Adrenal gland (tissue), 12 donors: Measurements from ENCODE around the gene PLEKHA6. TPM values are rescaled to one million over a fixed set of nuclear protein-coding genes. Genes with fewer than 3 reads are reported as not detected.

Experiments used
- DNase-seq, 7 donors: peaks; one replicate each; pipeline ENCODE4 v3.0.0-alpha.2; 2019 to 2020
- H3K27ac ChIP-seq, 5 donors: fragments of 200-600 bp; sonication (generic) in 4 of 5; 1 replicate in 3 of 5; 2 replicates in 2 of 5; pipeline versions ENCODE4 v1.5.1 to v1.8.0; 2016 to 2020; ENCODE audit warnings: mild to moderate bottlenecking in 1 of 5
- H3K27me3 ChIP-seq: fragments of 200-600 bp; 2 replicates; pipeline ENCODE4 v1.8.0; 2021
- H3K36me3 ChIP-seq, 2 donors: fragments of 200-600 bp; replicated peaks in 1 of 2; 1 replicate in 1 of 2; 2 replicates in 1 of 2; pipeline versions ENCODE4 v1.5.1 to v1.8.0; 2018 to 2022
- H3K4me1 ChIP-seq, 2 donors: fragments of 200-600 bp; replicated peaks in 1 of 2; 1 replicate in 1 of 2; 2 replicates in 1 of 2; pipeline versions ENCODE4 v1.5.1 to v1.8.0; 2018 to 2021
- H3K4me3 ChIP-seq, 4 donors: fragments of 200-600 bp; sonication (generic) in 3 of 4; one replicate each; pipeline ENCODE4 v1.5.1; 2016 to 2018
- H3K9me3 ChIP-seq, 3 donors: fragments of 200-600 bp; sonication (generic) in 1 of 3; replicated peaks in 1 of 3; 1 replicate in 2 of 3; 2 replicates in 1 of 3; pipeline versions ENCODE4 v1.5.1 to v1.8.0; 2016 to 2021
- CTCF ChIP-seq, 6 experiments: fragments of 450-650 bp in 4 of 6; fragments of 200-600 bp in 2 of 6; sonication (generic) in 1 of 6; IDR thresholded peaks; 1 replicate in 5 of 6; 2 replicates in 1 of 6; pipeline versions ENCODE4 v1.5.1 to v1.8.0; 2016 to 2021; ENCODE audit warnings: antibody characterized with exemption in 6 of 6, mild to moderate bottlenecking in 2 of 6, moderate library complexity in 1 of 6
- POLR2A ChIP-seq, 2 donors: fragments of 450-650 bp; IDR thresholded peaks; one replicate each; pipeline ENCODE4 v1.6.1; 2017; ENCODE audit warnings: antibody characterized with exemption in 2 of 2, mild to moderate bottlenecking in 2 of 2, moderate library complexity in 1 of 2
- WGBS, 4 donors: extraction: QIAGEN DNeasy Blood & Tissue Kit in 2 of 4; methylation state at CpG; one replicate each; pipeline versions ENCODE4 v1.1.5 to v1.1.7; 2013 to 2017; 5-methylcytosine and 5-hydroxymethylcytosine counted together
- intact Hi-C, 2 donors: fragments of 100-400 bp; cut with DNase I; formaldehyde crosslinking; loops; one replicate each; pipeline versions ENCODE4 v1.14.1 to v1.15.0; 2022 to 2023
- polyA plus RNA-seq, 3 donors: library from polyadenylated mRNA; stranded (reverse); fragments of 200-250 nt in 2 of 3; fragments of 350-450 nt in 1 of 3; fragmentation: Illumina TruSeq in 1 of 3; extraction: RNeasy Lipid Tissue Mini Kit (QIAGEN cat#74804) in 1 of 3; gene quantifications; one replicate each; pipeline ENCODE4 v1.2.3, GENCODE V29; 2013 to 2014
- total RNA-seq, 9 donors: library from RNA; depleted of rRNA in 4 of 9; stranded (reverse); fragments of >200 nt in 4 of 9; fragments of 120-200 nt in 1 of 9; fragmentation: NEBNext Ultra II Directional in 1 of 9; extraction: Animal tissue kit (Norgen Biotek cat#: 25700) in 1 of 9; gene quantifications; one replicate each; pipeline versions ENCODE4 v1.1.0 to v1.2.4, GENCODE V29; 2013 to 2023
- donor health status: healthy with polysubstance abuse.
- donor health status: Bipolar disorder and iron deficiency.
- donor health status: DM: yes; HTN: yes; CAD: no.
- donor health status: DM: no; HTN: no; CAD: no.
- donor health status: DM: no; HTN: no; CAD: no.
- donor health status: DM: yes; HTN: yes; CAD: no.

The PLEKHA6 gene
- total and polyA plus RNA-seq, 12 donors, result 2.2 to 13.8 (median 5.1) TPM

- WGBS, 4 donors, result 92 to 98% (median 95%) methylated on average over 13 of the region's 13 CpGs
Measured at GRCh38 chr1:204228896-204229295, 130.8 kb downstream of the PLEKHA6 start.

GRCh38 chr1:204227996-204228785, 131.5 kb downstream of the PLEKHA6 start:
- no peak for DNase-seq

More at GRCh38 chr1:204228896-204229295, 130.8 kb downstream of the PLEKHA6 start:
- Histone ChIP-seq H3K4me3 (no peak overlapping the region), H3K27me3 (no peaks in the 10 kb centered on the region), H3K9me3 (no peaks in the 10 kb centered on the region), H3K4me1 (no peaks in the 10 kb centered on the region), H3K36me3 (peaks cover 0 to 2% of the 10 kb centered on the region in 2 donors), H3K27ac (no peak overlapping the region)
- intact Hi-C loops, result no loop called here
- no peak for TF ChIP-seq POLR2A (IDR thresholded peaks at IDR 0.05)
- TF ChIP-seq CTCF (IDR thresholded peaks at IDR 0.05), result no peak
- no peak for DNase-seq

GRCh38 chr1:204227351-204227750, 132.4 kb downstream of the PLEKHA6 start:
- H3K27ac ChIP-seq, result no peak overlapping the region
- H3K9me3 ChIP-seq, result no peaks in the 10 kb centered on the region
- no peak for DNase-seq
- no peaks in the 10 kb centered on the region for H3K27me3 ChIP-seq
- H3K4me1 ChIP-seq, result no peaks in the 10 kb centered on the region
- H3K36me3 ChIP-seq, result no peaks in the 10 kb centered on the region
- no peak for TF ChIP-seq POLR2A (IDR thresholded peaks at IDR 0.05)
- TF ChIP-seq CTCF (IDR thresholded peaks at IDR 0.05), result no peak
- WGBS, 4 donors, result 92 to 100% (median 94%) methylated on average over 2 of the region's 2 CpGs
- intact Hi-C loops, result no loop called here
- no peak overlapping the region for H3K4me3 ChIP-seq

More at GRCh38 chr1:204227996-204228785, 131.5 kb downstream of the PLEKHA6 start:
- no peak overlapping the region for H3K27ac ChIP-seq
- intact Hi-C loops, result no loop called here
- no peaks in the 10 kb centered on the region for H3K4me1 ChIP-seq
- H3K9me3 ChIP-seq, result no peaks in the 10 kb centered on the region
- WGBS, 4 donors, result 83 to 92% (median 89%) methylated on average over 9 to 20 of the region's 20 CpGs
- no peaks in the 10 kb centered on the region for H3K36me3 ChIP-seq
- no peaks in the 10 kb centered on the region for H3K27me3 ChIP-seq
- TF ChIP-seq POLR2A (IDR thresholded peaks at IDR 0.05), result no peak
- no peak for TF ChIP-seq CTCF (IDR thresholded peaks at IDR 0.05)
- no peak overlapping the region for H3K4me3 ChIP-seq

- TF ChIP-seq POLR2A (IDR thresholded peaks at IDR 0.05) (no peak), CTCF (IDR thresholded peaks at IDR 0.05) (no peak)
- no peak overlapping the region for H3K4me3 ChIP-seq
- H3K9me3 ChIP-seq, result no peaks in the 10 kb centered on the region
- no peak for DNase-seq
- intact Hi-C loops, result no loop called here
- H3K4me1 ChIP-seq, result no peaks in the 10 kb centered on the region
- WGBS, 4 donors, result 87 to 94% (median 88%) methylated on average over 16 of the region's 16 CpGs
- H3K27ac ChIP-seq, result no peak overlapping the region
- no peaks in the 10 kb centered on the region for H3K27me3 ChIP-seq
- no peaks in the 10 kb centered on the region for H3K36me3 ChIP-seq
Measured at GRCh38 chr1:204225841-204226735, 133.6 kb downstream of the PLEKHA6 start.
